Kidney (tissue), 14 donors: ENCODE measurements around the gene ORAI2. TPM values are rescaled to one million over a fixed set of nuclear protein-coding genes. Genes with fewer than 3 reads are reported as not detected.

Experiments used
- DNase-seq, 5 donors: peaks; one replicate each; pipeline ENCODE4 v3.0.0-alpha.2; 2013 to 2020
- FAIRE-seq: peaks from 2 replicates; lab custom pipeline; 2012; peaks lifted over from hg19 to GRCh38; lab: Jason Lieb, UNC
- H3K27ac ChIP-seq, 2 donors: one replicate each; pipeline ENCODE4 v1.7.0; 2013; ENCODE audit warnings: low read depth in 2 of 2, low read length in 2 of 2, inconsistent platforms in 1 of 2
- H3K27me3 ChIP-seq: one replicate; pipeline ENCODE4 v1.7.1; 2013; ENCODE audit warnings: low read length, inconsistent platforms; ENCODE audit not compliant: control insufficient read depth, insufficient read depth
- H3K36me3 ChIP-seq, 3 donors: one replicate each; pipeline versions ENCODE4 v1.7.0 to v1.7.1; 2013; ENCODE audit warnings: low read length in 3 of 3, control low read depth in 1 of 3, inconsistent platforms in 1 of 3; ENCODE audit not compliant: insufficient read depth in 3 of 3, control insufficient read depth in 2 of 3
- H3K4me1 ChIP-seq, 3 donors: one replicate each; pipeline versions ENCODE4 v1.7.0 to v1.7.1; 2013; ENCODE audit warnings: low read length in 3 of 3, inconsistent platforms in 1 of 3, low read depth in 1 of 3; ENCODE audit not compliant: control insufficient read depth in 2 of 3, insufficient read depth in 2 of 3
- H3K4me3 ChIP-seq, 3 donors: one replicate each; pipeline versions ENCODE4 v1.7.0 to v1.8.1; 2013; ENCODE audit warnings: low read length in 3 of 3, control low read depth in 1 of 3, inconsistent platforms in 1 of 3
- H3K9ac ChIP-seq, 3 donors: one replicate each; pipeline versions ENCODE4 v1.7.0 to v1.7.1; 2013; ENCODE audit warnings: low read length in 3 of 3, control low read depth in 1 of 3, inconsistent platforms in 1 of 3
- H3K9me3 ChIP-seq, 3 donors: one replicate each; pipeline versions ENCODE4 v1.7.0 to v1.7.1; 2013; ENCODE audit warnings: low read length in 3 of 3, control low read depth in 1 of 3, inconsistent platforms in 1 of 3; ENCODE audit not compliant: control insufficient read depth in 2 of 3, insufficient read depth in 1 of 3
- intact Hi-C: fragments of 100-400 bp; cut with DNase I; formaldehyde crosslinking; loops from one replicate; pipeline ENCODE4 v1.11.1; 2022
- polyA plus RNA-seq: library from polyadenylated mRNA; stranded (reverse); fragments of 350-450 nt; fragmentation: Illumina TruSeq; extraction: RNeasy Lipid Tissue Mini Kit (QIAGEN cat#74804); gene quantifications from one replicate; pipeline ENCODE4 v1.2.3, GENCODE V29; 2014; ENCODE audit warnings: low read depth, low replicate concordance; ENCODE audit not compliant: insufficient read depth
- total RNA-seq: library from RNA; stranded (reverse); fragmentation: NEBNext Ultra II Directional; extraction: Animal tissue kit (Norgen Biotek cat#: 25700); gene quantifications from one replicate; pipeline ENCODE4 v1.2.1, GENCODE V29; 2021
- TF ChIP-seq, protein P1 (sequence below): IDR thresholded peaks from 3 replicates; pipeline ENCODE4 v1.5.1; 2012; ENCODE audit warnings: mild to moderate bottlenecking, moderate library complexity, borderline replicate concordance; ENCODE audit not compliant: insufficient read depth; ENCODE audit errors: extremely low read depth
- donor health status: control.
- donor health status: control.
- donor health status: control.
- donor health status: control.
- donor health status: control.
- donor health status: DM: yes; HTN: yes; CAD: no.
- donor health status: Normal renal cell carcinoma (clear cell type).

The ORAI2 gene
- total and polyA plus RNA-seq, 2 donors from 2014 or later: 13.8 to 45.6 TPM

- no peak overlapping the region for H3K4me3 ChIP-seq
- H3K36me3 ChIP-seq: peaks cover 0 to 7% (median 7%) of the 10 kb centered on the region in 3 donors
- FAIRE-seq: no peak
- intact Hi-C loops: no loop called here
- no peak for DNase-seq
- H3K9ac ChIP-seq: no peak overlapping the region
- no peak overlapping the region for H3K27ac ChIP-seq
- no peaks in the 10 kb centered on the region for H3K9me3 ChIP-seq
- TF ChIP-seq, protein P1, sequence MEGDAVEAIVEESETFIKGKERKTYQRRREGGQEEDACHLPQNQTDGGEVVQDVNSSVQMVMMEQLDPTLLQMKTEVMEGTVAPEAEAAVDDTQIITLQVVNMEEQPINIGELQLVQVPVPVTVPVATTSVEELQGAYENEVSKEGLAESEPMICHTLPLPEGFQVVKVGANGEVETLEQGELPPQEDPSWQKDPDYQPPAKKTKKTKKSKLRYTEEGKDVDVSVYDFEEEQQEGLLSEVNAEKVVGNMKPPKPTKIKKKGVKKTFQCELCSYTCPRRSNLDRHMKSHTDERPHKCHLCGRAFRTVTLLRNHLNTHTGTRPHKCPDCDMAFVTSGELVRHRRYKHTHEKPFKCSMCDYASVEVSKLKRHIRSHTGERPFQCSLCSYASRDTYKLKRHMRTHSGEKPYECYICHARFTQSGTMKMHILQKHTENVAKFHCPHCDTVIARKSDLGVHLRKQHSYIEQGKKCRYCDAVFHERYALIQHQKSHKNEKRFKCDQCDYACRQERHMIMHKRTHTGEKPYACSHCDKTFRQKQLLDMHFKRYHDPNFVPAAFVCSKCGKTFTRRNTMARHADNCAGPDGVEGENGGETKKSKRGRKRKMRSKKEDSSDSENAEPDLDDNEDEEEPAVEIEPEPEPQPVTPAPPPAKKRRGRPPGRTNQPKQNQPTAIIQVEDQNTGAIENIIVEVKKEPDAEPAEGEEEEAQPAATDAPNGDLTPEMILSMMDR: no peak
- H3K27me3 ChIP-seq: no peaks in the 10 kb centered on the region
- peaks cover 0 to 2% (median 0%) of the 10 kb centered on the region in 3 donors for H3K4me1 ChIP-seq
Observed at GRCh38 chr7:102455596-102455995, 22.2 kb downstream of the ORAI2 start.

DNA sequence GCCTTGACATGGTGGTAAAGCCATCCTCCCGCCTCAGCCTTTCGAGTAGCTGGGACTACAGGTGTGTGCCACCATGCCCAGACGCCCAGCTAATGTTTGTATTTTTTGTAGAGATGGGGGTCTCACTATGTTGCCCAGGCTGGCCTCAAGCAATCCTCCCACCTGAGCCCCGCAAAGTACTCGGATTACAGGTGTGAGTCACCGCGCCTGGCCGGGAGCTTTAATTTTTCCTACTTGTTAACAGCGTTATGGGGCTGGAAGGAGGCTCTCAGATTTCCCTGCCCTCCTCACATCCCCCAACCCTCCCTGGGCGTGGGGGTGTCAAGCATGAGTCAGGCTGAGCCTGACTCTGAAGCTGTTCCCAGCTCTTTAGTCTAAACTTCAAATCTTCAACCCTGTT, 23.0 kb downstream of the ORAI2 start:
- intact Hi-C loops: no loop called here
- Histone ChIP-seq H3K36me3 (peaks cover 0 to 7% (median 7%) of the 10 kb centered on the region in 3 donors), H3K4me3 (no peak overlapping the region), H3K27me3 (no peaks in the 10 kb centered on the region), H3K9ac (no peak overlapping the region), H3K9me3 (no peaks in the 10 kb centered on the region), H3K4me1 (peaks cover 0 to under 1% (median 0%) of the 10 kb centered on the region in 3 donors), H3K27ac (no peak overlapping the region)
- DNase-seq: peak in 2 of 5 donors; percentile 18 to 32
- FAIRE-seq: no peak
- TF ChIP-seq, protein P1: no peak

- Histone ChIP-seq H3K9me3 (no peaks in the 10 kb centered on the region), H3K36me3 (peaks cover 0 to 7% (median 7%) of the 10 kb centered on the region in 3 donors), H3K27me3 (no peaks in the 10 kb centered on the region), H3K4me1 (no peaks in the 10 kb centered on the region), H3K27ac (no peak overlapping the region), H3K4me3 (no peak overlapping the region), H3K9ac (no peak overlapping the region)
- intact Hi-C loops: no loop called here
- no peak for FAIRE-seq
- peak in 1 of 5 donors; percentile 74 for DNase-seq
- TF ChIP-seq, protein P1: no peak
Observed at GRCh38 chr7:102457352-102457924, 24.1 kb downstream of the ORAI2 start.
